Heart left ventricle (tissue), 13 donors: ENCODE measurements around the gene SH3RF3.

Source experiments
- CTCF ChIP-seq, 12 donors: fragments of 200-600 bp; sonication (generic) in 4 of 12; IDR thresholded peaks; one replicate each; pipeline versions ENCODE4 v1.5.0 to v1.8.0; 2018 to 2022; ENCODE audit warnings: antibody characterized with exemption in 12 of 12, mild to moderate bottlenecking in 5 of 12
- POLR2A ChIP-seq, 2 donors: fragments of 450-650 bp; IDR thresholded peaks; one replicate each; pipeline ENCODE4 v1.6.1; 2017; ENCODE audit warnings: antibody characterized with exemption in 2 of 2, mild to moderate bottlenecking in 2 of 2, moderate library complexity in 2 of 2
- donor health status: ischemic (EF 13 %, LVEDD 7.1; RV severe dilation, severe dysfunction).
- donor health status: DM: no; HTN: yes; CAD: no.
- donor health status: DM: no; HTN: no; CAD: no.
- donor health status: ischemic (EF 25% LVEDD 6.9; RV normal size, moderate dysfunction).
- donor health status: ischemic (EF 25% LVEDD 5.7; RV mildly dilated, moderate dysfunction).
- donor health status: ischemic (EF 35%, LVEDD 5.7; RV mildly dilated, moderate dysfunction).
- donor health status: nonischemic (EF 11% LVEDD 7.7; RV severe dilation, severe dysfunction).
- donor health status: DM: yes; HTN: yes; CAD: no.
- donor health status: PGD.
- donor health status: ischemic (EF 29% LVEDD 5.4; RV normal size, mild dysfunction).
- donor health status: nonischemic (EF 23%, LVEDD 6.1; RV moderate dilation, normal function).

- TF ChIP-seq POLR2A (IDR thresholded peaks at IDR 0.05) (no peak), CTCF (IDR thresholded peaks at IDR 0.05) (no peak)
Measured at GRCh38 chr2:109148117-109148746, 19.2 kb downstream of the SH3RF3 start.
